Neural cell (in vitro differentiated cells): ENCODE measurements around the gene ZP2. TPM values are rescaled to one million over a fixed set of nuclear protein-coding genes. Genes with fewer than 3 reads are reported as not detected.

Experiments used
- H2AFZ ChIP-seq: fragments of 200-600, 300-800 bp; sonication (generic), shearing (Covaris generic); 2 replicates; pipeline ENCODE4 v1.6.0; 2014; ENCODE audit warnings: low read depth, mild to moderate bottlenecking, antibody characterized with exemption, low read length, moderate library complexity
- H3F3A ChIP-seq: fragments of 200-600 bp; shearing (Covaris generic); 2 replicates; pipeline ENCODE4 v1.6.1; 2016; ENCODE audit warnings: mild to moderate bottlenecking, moderate library complexity, mixed read lengths, antibody characterized with exemption, low read length; ENCODE audit not compliant: insufficient read depth, poor library complexity, severe bottlenecking
- H3K27ac ChIP-seq: fragments of 200-600, 300-800 bp; sonication (generic), shearing (Covaris generic); 2 replicates; pipeline ENCODE4 v1.5.1; 2014; ENCODE audit warnings: mild to moderate bottlenecking, low read length, moderate library complexity
- H3K27me3 ChIP-seq: fragments of 300-800, 200-600 bp; sonication (generic), shearing (Covaris generic); 2 replicates; pipeline ENCODE4 v1.6.0; 2014; ENCODE audit warnings: mild to moderate bottlenecking, low read depth, low read length, moderate library complexity; ENCODE audit not compliant: insufficient read depth
- H3K36me3 ChIP-seq: fragments of 300-800, 200-600 bp; sonication (generic), shearing (Covaris generic); 2 replicates; pipeline ENCODE4 v1.5.1; 2014; ENCODE audit warnings: mild to moderate bottlenecking, antibody characterized with exemption, low read length, moderate library complexity; ENCODE audit not compliant: insufficient read depth
- H3K4me2 ChIP-seq: fragments of 300-800, 200-600 bp; sonication (generic), shearing (Covaris generic); 2 replicates; pipeline ENCODE4 v1.6.0; 2014; ENCODE audit warnings: mild to moderate bottlenecking, low read length
- H3K4me3 ChIP-seq: fragments of 300-800, 200-600 bp; sonication (generic), shearing (Covaris generic); 2 replicates; pipeline ENCODE4 v1.5.1; 2014; ENCODE audit warnings: mild to moderate bottlenecking, low read length, moderate library complexity
- H3K79me2 ChIP-seq: fragments of 200-600 bp; shearing (Covaris generic); replicated peaks from 2 replicates; pipeline ENCODE4 v1.6.0; 2014; ENCODE audit warnings: mild to moderate bottlenecking, low read length, moderate library complexity; ENCODE audit not compliant: insufficient read depth
- H3K9ac ChIP-seq: fragments of 300-800, 200-600 bp; sonication (generic), shearing (Covaris generic); 2 replicates; pipeline ENCODE4 v1.6.1; 2016; ENCODE audit warnings: mild to moderate bottlenecking, low read length, mixed read lengths
- H3K9me2 ChIP-seq: fragments of 200-600 bp; shearing (Covaris generic); 2 replicates; pipeline ENCODE4 v1.6.1; 2016; ENCODE audit warnings: mild to moderate bottlenecking, low read length, mixed read lengths; ENCODE audit not compliant: insufficient read depth
- H3K9me3 ChIP-seq: fragments of 200-600, 300-800 bp; sonication (generic), shearing (Covaris generic); 2 replicates; pipeline ENCODE4 v1.6.1; 2016; ENCODE audit warnings: mild to moderate bottlenecking, mixed run types, low read length, moderate library complexity, mixed read lengths
- H4K20me1 ChIP-seq: fragments of 200-600 bp; shearing (Covaris generic); 2 replicates; pipeline ENCODE4 v1.6.1; 2016; ENCODE audit warnings: mild to moderate bottlenecking, mixed run types; ENCODE audit not compliant: insufficient read depth
- EP300 ChIP-seq: fragments of 450-650 bp; conservative IDR thresholded peaks from 2 replicates; pipeline ENCODE4 v1.6.1; 2014; ENCODE audit warnings: antibody characterized with exemption, mild to moderate bottlenecking, moderate library complexity; ENCODE audit not compliant: poor library complexity, severe bottlenecking
- EZH2 ChIP-seq: fragments of 200-600, 300-800 bp; shearing (Covaris generic), sonication (generic); IDR thresholded peaks from 2 replicates; pipeline ENCODE4 v1.6.1; 2014; ENCODE audit warnings: antibody characterized with exemption, low read length, borderline replicate concordance, mild to moderate bottlenecking; ENCODE audit not compliant: insufficient read depth, poor library complexity, severe bottlenecking
- MXI1 ChIP-seq: fragments of 450-650 bp; conservative IDR thresholded peaks from 2 replicates; pipeline ENCODE4 v1.6.1; 2014; ENCODE audit warnings: antibody characterized with exemption, mild to moderate bottlenecking; ENCODE audit not compliant: poor library complexity, severe bottlenecking
- POLR2AphosphoS5 ChIP-seq: IDR thresholded peaks from 2 replicates; pipeline ENCODE4 v1.6.1; 2012
- RAD21 ChIP-seq: fragments of 450-650 bp; conservative IDR thresholded peaks from 2 replicates; pipeline ENCODE4 v1.6.1; 2014; ENCODE audit warnings: antibody characterized with exemption, mild to moderate bottlenecking, moderate library complexity
- REST ChIP-seq: IDR thresholded peaks from 2 replicates; pipeline ENCODE4 v1.6.1; 2012; ENCODE audit warnings: borderline replicate concordance
- SMC3 ChIP-seq: fragments of 450-650 bp; conservative IDR thresholded peaks from 2 replicates; pipeline ENCODE4 v1.6.1; 2014; ENCODE audit warnings: antibody characterized with exemption, mild to moderate bottlenecking, moderate library complexity; ENCODE audit not compliant: poor library complexity
- TAF1 ChIP-seq: IDR thresholded peaks from 2 replicates; pipeline ENCODE4 v1.6.1; 2012; ENCODE audit warnings: low read depth
- polyA plus RNA-seq: library from polyadenylated mRNA; depleted of rRNA; stranded (reverse); fragments of >200 nt; gene quantifications from 2 replicates; pipeline ENCODE4 v1.2.3, GENCODE V29; 2014
- TF ChIP-seq, protein P1 (sequence below): fragments of 450-650 bp; IDR thresholded peaks from 2 replicates; pipeline ENCODE4 v1.5.1; 2014; ENCODE audit warnings: antibody characterized with exemption, mild to moderate bottlenecking, moderate library complexity; ENCODE audit not compliant: poor library complexity, severe bottlenecking

Gene ZP2
- polyA plus RNA-seq, 1 donor from 2014 or later: not detected

GRCh38 chr16:21227866-21228265, 16.5 kb upstream of the ZP2 start:
- H3K4me2 ChIP-seq: no peak overlapping the region
- no peak overlapping the region for H2AFZ ChIP-seq
- no peaks in the 10 kb centered on the region for H3K79me2 ChIP-seq

GRCh38 chr16:21226749-21227148, 15.4 kb upstream of the ZP2 start:
- H3K4me2 ChIP-seq: no peak overlapping the region
- H3K9ac ChIP-seq: no peak overlapping the region
- no peak overlapping the region for H3K4me3 ChIP-seq
- H2AFZ ChIP-seq: no peak overlapping the region
- TF ChIP-seq SMC3 (no peak), MXI1 (no peak), POLR2AphosphoS5 (no peak), TAF1 (no peak), REST (no peak), EP300 (no peak)
- TF ChIP-seq, protein P1, sequence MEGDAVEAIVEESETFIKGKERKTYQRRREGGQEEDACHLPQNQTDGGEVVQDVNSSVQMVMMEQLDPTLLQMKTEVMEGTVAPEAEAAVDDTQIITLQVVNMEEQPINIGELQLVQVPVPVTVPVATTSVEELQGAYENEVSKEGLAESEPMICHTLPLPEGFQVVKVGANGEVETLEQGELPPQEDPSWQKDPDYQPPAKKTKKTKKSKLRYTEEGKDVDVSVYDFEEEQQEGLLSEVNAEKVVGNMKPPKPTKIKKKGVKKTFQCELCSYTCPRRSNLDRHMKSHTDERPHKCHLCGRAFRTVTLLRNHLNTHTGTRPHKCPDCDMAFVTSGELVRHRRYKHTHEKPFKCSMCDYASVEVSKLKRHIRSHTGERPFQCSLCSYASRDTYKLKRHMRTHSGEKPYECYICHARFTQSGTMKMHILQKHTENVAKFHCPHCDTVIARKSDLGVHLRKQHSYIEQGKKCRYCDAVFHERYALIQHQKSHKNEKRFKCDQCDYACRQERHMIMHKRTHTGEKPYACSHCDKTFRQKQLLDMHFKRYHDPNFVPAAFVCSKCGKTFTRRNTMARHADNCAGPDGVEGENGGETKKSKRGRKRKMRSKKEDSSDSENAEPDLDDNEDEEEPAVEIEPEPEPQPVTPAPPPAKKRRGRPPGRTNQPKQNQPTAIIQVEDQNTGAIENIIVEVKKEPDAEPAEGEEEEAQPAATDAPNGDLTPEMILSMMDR: no peak
- no peaks in the 10 kb centered on the region for H3K9me2 ChIP-seq
- H3F3A ChIP-seq: no peaks in the 10 kb centered on the region
- no peaks in the 10 kb centered on the region for H3K79me2 ChIP-seq
- H3K36me3 ChIP-seq: no peaks in the 10 kb centered on the region
- no peaks in the 10 kb centered on the region for H3K9me3 ChIP-seq
- H3K27me3 ChIP-seq: no peaks in the 10 kb centered on the region
- H3K27ac ChIP-seq: no peak overlapping the region
- H4K20me1 ChIP-seq: no peaks in the 10 kb centered on the region

More at GRCh38 chr16:21227866-21228265, 16.5 kb upstream of the ZP2 start:
- Histone ChIP-seq H3K9me2 (no peaks in the 10 kb centered on the region), H3F3A (no peaks in the 10 kb centered on the region), H3K9ac (no peak overlapping the region), H3K27ac (no peak overlapping the region), H3K36me3 (no peaks in the 10 kb centered on the region), H4K20me1 (no peaks in the 10 kb centered on the region), H3K4me3 (no peak overlapping the region), H3K9me3 (no peaks in the 10 kb centered on the region), H3K27me3 (no peaks in the 10 kb centered on the region)
- TF ChIP-seq, protein P1: no peak
- TF ChIP-seq RAD21 (no peak), TAF1 (no peak), EZH2 (no peak), SMC3 (no peak), REST (no peak), POLR2AphosphoS5 (no peak), MXI1 (no peak), EP300 (no peak)
